ENCODE data around the gene MINPP1.

MINPP1 gene

GRCh38 chr10:87508837-87509236, 4.1 kb downstream of the MINPP1 start:
- H3K4me3 ChIP-seq (ENCODE audit: control insufficient read depth, low read depth, low read length): no peak overlapping the region
- DNase-seq (ENCODE audit: low read depth): no peak
- TF ChIP-seq CTCF (IDR thresholded peaks at IDR 0.05; ENCODE audit: control insufficient read depth, insufficient read depth, low read depth, low read length, missing control alignments): no peak

DNA sequence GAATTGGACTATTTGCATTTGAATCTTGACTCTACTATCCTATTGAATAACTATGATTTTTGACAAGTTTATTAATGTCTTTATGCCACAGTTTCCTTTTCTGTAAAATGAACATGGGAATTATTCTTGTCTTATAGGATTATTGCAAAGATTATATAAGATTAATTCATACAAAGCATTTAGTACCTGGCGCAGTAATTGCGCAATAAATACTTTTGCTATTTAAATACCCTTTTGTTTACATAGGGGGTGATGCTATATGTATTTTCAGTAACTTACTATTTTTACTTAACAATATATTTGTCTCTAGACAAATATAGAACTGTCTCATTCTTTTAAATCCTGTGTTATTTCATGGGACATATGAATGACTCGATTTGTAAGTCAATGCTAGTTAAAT, 5.3 kb downstream of the MINPP1 start:
- DNase-seq (ENCODE audit: low read depth): no peak
- no peak for TF ChIP-seq CTCF (IDR thresholded peaks at IDR 0.05; ENCODE audit: control insufficient read depth, insufficient read depth, low read depth, low read length, missing control alignments)
- no peak overlapping the region for H3K4me3 ChIP-seq (ENCODE audit: control insufficient read depth, low read depth, low read length)

DNA sequence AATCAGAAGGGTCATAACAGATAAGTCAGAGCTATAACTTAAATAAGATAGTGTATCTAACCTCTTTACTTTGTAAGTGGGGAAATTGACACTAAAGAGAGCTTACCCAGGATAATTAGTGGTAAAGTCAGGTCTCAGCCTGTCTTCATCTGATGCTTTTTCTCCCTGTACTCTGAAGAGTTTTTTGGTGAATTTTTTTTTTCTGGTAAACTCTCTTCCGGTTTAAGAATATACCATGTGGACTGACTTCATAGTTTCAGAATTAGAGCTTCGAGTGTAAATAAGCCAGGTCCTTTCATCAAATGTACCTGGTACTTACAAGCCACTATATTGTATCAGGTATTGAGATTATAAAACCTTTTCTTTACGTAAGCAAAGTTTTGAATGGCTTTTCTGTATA, 6.8 kb downstream of the MINPP1 start:
- DNase-seq (ENCODE audit: low read depth): no peak
- H3K4me3 ChIP-seq (ENCODE audit: control insufficient read depth, low read depth, low read length): no peak overlapping the region
- TF ChIP-seq CTCF (IDR thresholded peaks at IDR 0.05; ENCODE audit: control insufficient read depth, insufficient read depth, low read depth, low read length, missing control alignments): no peak

- H3K4me3 ChIP-seq (ENCODE audit: control insufficient read depth, low read depth, low read length): no peak overlapping the region
Measured at GRCh38 chr10:87518937-87519336, 14.2 kb downstream of the MINPP1 start.

GRCh38 chr10:87519582-87519981, 14.9 kb downstream of the MINPP1 start:
- no peak overlapping the region for H3K4me3 ChIP-seq (ENCODE audit: control insufficient read depth, low read depth, low read length)
- DNase-seq (ENCODE audit: low read depth): no peak
- no peak for TF ChIP-seq CTCF (IDR thresholded peaks at IDR 0.05; ENCODE audit: control insufficient read depth, insufficient read depth, low read depth, low read length, missing control alignments)

More at GRCh38 chr10:87518937-87519336, 14.2 kb downstream of the MINPP1 start:
- TF ChIP-seq CTCF (IDR thresholded peaks at IDR 0.05; ENCODE audit: control insufficient read depth, insufficient read depth, low read depth, low read length, missing control alignments): no peak
- DNase-seq (ENCODE audit: low read depth): no peak

- no peak for DNase-seq (ENCODE audit: low read depth)
- TF ChIP-seq CTCF (IDR thresholded peaks at IDR 0.05; ENCODE audit: control insufficient read depth, insufficient read depth, low read depth, low read length, missing control alignments): no peak
- H3K4me3 ChIP-seq (ENCODE audit: control insufficient read depth, low read depth, low read length): no peak overlapping the region
Measured at GRCh38 chr10:87523731-87524130, 19.0 kb downstream of the MINPP1 start.

GRCh38 chr10:87524296-87524695, 19.6 kb downstream of the MINPP1 start:
- TF ChIP-seq CTCF (IDR thresholded peaks at IDR 0.05; ENCODE audit: control insufficient read depth, insufficient read depth, low read depth, low read length, missing control alignments): no peak
- H3K4me3 ChIP-seq (ENCODE audit: control insufficient read depth, low read depth, low read length): no peak overlapping the region
- no peak for DNase-seq (ENCODE audit: low read depth)
